ENCODE measurements around the gene LGI4.
A peak's percentile ranks its signal among the peaks of the same experiment; 100 is the strongest.
"Not testable (repeated sequence)": the region's sequence is repeated elsewhere in the genome, so short reads cannot be mapped to it uniquely, and the experiment has no call there.

LGI4 gene

DNA sequence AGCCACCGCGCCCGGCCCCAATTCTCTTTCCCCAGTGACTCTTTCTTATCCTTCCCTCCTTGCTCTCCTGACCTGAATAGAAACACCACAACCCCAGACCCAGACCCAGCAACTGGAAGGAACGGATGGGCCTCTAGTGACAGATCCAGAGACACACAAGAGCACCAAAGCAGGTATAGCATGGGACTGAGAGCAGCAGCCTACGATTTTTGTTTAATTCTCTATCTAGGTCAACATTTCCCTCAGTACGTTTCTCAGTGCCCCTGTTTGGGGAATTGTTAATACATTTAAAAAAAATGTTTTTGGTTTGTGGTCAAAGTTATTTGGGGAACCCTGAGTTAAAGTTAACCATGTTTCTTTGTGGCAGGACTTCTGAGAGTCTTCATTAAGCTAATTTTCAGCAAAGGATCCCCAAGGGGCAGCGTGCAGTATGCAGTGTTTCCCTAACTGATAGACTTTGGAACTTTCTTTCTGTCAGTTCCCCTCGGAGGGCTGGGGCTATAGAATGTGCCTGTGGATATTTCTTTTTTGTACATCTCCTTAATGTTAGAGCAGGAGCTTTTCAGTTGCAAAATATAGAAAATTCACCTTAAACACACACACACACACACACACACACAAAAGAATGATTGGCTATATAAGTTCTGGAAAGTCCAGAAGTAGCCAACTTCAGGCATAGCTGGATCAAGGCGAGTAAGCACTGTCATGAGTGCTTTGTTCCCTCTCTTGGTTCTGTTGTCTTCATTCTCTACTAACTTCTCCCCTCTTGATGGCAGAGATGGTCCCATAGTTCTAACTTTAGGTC lies 26.0 kb upstream of the LGI4 start:
- DNase-seq, result no peak

DNA sequence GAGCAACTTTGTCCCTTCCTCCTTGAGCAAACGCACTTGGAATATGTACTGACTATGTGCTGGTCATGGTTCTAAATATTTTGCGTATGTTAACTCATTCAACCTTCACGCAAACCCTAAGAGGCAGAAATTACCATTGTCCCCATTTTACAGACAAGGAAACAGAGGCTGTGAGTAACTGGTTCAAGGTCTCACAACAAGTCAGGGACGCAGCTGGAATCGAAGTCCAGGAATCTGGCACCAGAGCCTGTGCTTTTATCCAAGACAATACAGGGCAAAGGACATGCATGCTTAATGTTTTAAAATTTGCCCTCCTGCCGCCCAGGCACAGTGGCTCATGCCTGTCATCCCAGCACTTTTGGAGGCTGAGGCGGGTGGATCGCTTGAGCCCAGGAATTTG lies 24.7 kb upstream of the LGI4 start:
- no peak for DNase-seq

DNA sequence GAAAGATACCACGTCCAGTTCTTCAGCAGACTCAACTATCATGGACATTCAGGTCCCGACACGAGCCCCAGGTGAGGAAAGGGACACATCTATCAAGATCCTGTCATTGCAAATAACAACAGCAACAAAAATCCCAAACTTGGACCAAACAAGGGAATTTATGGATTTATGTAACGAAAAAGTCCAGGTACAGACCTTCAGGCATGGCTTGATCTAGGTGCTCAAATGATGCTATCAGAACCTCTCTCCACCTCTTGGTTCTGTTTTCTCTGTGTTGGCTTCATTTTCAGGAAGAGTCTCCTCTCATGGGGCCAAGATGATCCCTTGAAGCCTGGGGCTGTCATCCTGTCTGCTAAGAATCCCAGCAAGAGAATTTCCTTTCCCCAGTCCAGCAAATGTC lies 22.6 kb upstream of the LGI4 start:
- DNase-seq, result no peak

DNA sequence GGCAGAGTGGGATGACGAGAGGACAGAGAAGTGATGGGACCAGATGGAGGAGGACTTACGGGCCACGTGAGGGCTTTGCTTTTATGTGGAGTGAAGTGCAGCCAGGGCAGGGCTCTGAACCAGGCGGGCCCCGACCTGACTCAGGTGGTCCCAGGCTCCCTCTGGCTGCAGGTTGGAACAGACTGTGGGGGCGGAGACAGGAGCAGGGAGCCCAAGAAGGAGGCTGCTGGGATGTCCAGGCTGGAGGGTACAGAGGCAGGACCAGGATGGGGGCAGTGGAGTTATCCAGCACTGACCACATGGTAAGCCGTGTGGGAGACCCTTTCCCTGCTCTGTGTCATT lies 21.8 kb upstream of the LGI4 start:
- DNase-seq, result no peak

DNA sequence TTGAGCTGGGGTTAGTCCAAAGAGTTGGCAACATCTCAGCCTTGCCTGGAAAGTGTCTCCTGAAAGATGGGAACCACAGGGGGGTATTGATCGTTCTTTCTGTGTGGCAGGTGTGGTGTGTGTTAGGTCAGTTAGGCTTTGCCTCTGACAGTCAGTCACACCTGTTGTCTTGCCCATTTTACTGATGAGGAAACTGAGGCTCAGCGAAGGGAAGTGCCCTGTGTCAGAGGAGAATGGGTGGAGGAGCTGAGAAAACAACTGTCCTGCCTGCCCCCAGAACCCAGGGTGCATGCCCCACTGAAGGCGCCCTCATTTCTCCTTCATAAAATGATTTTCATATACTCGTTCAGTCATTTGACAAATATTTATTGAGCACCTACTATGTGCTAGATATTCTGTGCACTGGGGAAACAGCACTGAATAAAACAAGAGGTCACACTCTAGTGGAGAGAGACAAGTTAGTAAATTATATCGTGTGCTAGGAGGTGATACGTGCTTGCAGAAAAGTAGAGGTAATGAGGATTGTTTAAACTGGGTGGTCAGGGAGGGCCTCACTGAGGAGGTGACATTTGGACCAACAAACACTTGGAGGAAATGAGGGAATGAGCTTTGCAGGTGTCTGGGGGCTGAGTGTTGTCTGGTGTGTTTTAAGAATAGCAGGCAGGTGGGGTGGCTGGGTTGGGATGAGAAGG lies 21.3 kb upstream of the LGI4 start:
- DNase-seq, result no peak

DNA sequence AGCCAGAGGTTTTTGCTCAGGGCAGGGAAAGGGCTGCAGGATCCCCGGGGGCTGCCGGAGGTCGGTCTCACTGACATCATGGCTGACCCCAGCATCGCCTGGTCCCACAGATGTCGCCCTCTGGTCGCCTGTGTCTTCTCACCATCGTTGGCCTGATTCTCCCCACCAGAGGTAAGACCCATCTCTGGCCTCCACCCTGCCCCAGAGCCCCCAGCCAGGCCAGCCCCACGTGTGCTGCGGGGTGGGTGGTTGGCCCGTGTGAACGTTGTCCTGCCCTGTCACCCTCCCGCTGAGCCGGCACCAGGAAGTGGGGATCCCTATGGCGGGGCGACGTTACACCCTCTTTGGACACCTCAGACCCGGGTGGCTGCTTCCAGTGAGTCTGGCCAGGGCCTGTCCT lies 20.6 kb upstream of the LGI4 start:
- no peak for DNase-seq

DNA sequence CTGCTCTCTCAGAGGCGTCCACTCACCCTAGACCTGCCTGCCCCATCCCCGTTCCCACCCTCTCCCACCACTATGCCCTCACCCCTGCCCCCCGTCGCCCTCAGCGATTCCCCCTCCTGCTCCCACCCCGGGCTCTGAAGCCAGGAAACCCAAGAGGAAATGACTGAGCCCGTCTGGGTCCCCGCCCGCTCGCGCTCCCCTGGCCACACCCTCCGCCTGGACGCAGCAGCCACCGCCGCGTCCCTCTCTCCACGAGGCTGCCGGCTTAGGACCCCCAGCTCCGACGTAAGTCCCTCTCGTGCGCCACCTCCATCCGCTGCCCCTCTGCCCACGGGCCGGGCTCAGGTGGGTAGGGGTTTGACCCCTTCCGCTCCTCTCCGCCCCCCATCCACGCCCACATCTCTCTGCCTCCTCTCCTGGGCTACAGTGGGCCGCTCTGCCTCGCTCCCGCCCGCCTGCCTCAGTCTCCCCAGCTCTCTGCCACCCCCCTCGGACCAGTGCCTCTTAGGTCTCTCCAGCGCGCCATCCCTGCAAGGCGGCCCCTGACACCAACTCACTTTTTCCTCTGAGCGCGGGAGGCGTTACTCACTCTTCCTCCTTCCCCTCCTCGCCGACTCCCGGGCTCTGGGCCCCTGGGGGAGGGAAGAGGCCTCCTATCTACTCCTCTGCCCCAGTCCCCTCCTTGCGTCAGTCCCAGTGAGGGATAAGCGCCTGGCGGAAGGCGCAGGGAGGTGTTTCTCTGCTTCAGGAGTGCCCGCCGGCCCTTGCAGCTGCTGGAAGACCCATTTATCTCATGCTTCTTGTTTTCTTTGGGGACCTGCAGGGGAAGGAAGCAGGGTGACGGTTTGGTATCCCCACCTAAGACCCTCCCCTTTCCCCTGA lies 19.9 kb upstream of the LGI4 start, which contains the start of gene FXYD5:
FXYD5 (plus strand) TSS at position 211 of the 882 bp plus-strand sequence. CDS start 816 bp downstream, outside the sequence.
- DNase-seq, result no peak

DNA sequence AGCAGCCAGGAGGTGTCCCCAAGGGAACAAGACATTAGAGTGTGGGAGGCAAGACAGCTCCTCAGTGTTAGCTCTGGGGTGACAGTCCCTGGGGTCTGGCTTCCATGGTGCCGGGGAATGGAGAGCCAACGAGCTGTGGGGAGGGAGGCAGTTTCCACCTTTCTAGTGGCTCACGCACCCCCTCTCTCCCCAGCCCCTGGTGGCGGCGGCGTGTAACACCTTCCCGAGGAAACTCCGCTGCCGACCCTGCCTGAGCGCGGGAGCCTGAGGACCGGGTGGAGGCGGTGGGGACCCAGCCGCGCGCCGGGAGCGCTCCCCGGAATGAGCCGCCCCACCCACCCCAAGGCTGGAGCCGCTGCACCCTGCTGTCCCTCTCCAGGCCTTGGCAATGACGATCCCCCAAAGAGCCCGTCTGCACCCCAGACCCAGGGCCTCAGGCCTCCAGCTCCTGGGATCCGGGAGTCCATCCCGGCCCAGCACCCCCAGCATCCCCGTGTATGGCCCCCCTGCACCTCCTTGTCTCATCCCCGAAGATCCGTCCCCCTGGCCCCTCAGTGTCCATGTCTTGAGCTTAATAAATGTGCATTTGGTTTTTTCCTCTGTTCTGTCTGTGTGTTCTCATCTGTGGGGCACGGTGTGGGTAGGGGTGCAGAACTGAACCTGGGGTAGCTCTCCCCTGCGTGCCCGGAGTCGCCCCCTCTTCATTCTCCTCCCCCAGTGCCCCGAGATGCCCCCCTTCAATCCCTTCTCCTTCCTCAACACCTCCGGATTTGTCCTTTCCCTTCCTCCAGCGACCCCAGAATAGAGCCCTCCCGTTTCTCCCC lies 19.1 kb upstream of the LGI4 start:
- DNase-seq, result no peak

DNA sequence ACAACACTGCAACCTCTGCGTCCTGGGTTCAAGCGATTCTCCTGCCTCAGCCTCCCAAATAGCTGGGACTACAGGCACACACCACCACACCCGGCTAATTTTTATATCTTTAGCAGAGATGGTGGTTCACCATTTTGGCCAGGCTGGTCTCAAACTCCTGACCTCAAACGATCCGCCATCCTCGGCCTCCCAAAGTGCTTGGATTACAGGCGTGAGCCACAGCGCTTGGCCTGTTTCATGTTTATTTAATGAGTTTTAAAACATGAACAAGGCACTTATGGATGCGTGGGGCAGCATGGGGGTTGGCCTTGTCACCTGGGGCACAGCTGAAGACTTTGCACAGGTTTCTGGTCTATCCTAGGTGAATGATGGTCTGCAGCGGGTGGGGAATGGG lies 18.3 kb upstream of the LGI4 start:
- DNase-seq, result not testable (repeated sequence)

DNA sequence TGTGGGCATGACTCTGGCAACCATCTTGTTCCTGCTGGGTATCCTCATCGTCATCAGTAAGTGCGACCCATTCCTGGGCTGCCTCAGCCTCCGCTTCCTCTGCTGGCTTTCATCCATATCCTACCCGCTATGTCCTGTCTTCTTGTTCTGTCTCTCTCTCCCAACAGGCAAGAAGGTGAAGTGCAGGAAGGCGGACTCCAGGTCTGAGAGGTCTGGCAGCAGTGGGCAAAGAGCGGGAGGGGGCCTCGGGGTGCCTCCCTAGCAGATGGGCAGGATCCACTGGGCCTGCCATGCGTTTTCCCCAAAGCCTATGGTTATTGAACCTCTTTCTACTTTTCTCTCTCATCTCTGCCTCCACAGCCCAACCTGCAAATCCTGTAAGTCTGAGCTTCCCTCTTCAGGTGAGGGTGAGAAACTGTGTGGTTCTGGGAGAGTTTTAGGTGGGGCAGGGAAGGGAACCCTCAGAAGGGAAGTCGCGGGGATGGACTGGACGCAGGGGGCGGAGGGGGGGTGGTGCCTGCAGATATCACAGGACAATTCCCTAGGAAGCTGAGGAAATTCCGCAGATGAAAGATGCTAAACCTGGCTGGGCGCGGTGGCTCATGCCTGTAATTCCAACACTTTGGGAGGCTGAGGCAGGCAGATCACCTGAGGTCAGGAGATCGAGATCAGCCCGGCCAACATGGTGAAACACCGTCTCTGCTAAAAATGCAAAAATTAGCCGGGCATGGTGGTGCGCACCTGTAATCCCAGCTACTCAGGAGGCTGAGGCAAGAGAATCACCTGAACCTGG lies 16.6 kb upstream of the LGI4 start:
- no peak for DNase-seq

DNA sequence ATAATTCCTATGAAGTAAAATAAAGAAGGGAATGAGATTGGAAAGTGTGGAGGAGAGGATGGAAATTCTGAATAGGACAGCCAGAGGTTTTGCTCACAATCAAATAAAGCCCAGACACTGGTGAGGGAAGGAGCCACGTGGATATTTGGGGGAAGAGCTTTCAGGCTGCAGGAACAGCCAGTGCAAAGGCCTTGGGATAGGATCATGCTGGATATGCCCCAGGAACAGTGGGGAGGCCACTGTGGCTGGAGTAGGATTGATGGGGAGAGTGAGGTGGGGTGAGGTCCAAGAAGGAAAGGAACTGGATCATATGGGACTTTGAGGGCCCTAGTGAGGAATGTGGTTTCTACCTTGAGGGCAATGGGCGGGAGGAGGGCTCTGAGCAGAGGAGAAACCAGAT lies 15.6 kb upstream of the LGI4 start:
- DNase-seq, result no peak

DNA sequence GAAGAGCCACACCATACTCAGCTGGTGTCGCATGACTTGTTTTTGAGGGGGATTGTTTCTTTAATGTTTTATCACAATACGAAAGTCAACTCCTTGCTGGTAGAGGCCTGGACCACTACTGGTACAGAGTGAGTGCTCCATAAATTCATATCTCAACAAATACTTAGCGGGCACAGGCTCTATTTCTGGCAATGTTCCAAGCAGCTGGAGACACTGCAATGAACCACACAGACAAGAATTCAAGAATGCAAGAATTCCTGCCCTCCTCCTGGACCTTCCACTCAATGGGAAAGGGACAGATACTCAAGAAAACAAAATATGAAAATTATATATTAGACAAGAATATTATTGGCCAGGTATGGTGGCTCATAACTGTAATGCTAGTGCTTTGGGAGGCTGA lies 14.6 kb upstream of the LGI4 start:
- DNase-seq, result no peak

DNA sequence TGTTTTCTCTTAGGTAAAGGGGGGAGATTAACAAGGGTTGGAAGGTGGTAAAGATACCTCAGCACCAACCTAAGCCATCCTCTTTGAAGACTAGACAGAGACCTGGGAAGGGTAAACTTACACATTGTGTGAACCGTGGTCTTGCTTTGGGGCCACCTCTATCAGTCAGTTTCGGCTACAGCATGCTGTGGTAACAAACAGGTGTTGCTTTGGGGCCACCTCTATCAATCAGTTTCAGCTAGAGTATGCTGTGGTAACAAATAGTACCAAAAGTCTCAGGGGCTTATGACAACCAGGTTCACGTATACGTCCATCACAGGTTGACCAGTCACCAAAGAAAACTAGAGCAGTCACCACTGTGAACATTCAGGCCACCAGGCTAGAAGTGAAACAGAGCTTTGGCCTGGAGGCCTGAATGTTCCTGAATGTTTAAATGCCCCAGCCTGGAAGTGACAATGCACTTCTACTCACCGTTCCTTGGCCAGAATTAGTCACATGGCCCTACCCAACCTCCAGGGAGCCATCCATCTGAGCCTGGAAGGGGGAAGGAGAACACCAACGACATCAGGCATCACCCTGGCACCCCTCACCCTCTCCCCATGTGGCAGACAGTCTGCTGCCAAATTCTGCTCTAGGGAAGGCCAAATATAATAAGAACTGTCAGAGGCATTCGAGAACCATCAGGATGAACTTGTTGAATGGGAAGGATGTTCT lies 12.0 kb upstream of the LGI4 start:
- no peak for DNase-seq

DNA sequence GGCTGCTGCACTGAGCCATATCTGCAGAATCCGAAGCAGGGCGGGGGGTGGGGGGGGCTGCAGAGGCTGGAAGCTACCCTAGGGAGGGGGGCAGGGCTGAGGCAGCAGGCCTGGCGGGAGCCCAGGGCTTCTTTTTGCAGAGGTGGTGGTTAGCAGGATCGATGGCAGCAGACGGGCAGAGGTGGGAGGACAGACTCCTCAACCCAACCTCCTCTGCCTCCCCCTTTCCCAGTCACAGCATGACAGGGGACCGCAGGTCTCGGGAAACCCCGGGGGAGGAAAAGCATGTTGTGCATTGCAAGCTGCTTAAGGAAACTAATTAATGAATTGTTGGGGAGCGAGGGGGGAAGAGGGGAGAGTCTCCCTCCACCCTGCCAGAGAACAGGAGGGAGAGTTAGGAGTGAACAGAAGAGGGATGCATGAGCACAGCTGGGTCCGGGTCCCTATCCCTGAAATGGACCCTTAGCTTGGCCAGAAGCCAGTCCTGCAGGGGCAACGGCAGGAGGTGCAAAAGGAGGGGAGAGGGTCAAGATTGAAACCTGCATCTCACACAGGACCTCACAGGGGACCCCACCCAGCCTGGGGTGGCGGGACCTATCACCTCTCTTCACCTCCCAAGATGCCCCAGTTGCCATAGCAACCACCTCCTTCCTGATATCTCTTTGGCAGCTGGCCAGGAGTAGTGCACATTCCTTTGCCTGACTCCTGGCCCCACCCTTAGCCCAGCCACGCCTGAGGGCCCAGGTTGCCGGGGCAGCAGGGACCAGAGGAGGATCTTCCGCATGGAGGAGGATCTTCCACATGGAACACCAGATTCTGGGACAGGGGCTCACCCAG lies 10.0 kb upstream of the LGI4 start:
- DNase-seq, result no peak

DNA sequence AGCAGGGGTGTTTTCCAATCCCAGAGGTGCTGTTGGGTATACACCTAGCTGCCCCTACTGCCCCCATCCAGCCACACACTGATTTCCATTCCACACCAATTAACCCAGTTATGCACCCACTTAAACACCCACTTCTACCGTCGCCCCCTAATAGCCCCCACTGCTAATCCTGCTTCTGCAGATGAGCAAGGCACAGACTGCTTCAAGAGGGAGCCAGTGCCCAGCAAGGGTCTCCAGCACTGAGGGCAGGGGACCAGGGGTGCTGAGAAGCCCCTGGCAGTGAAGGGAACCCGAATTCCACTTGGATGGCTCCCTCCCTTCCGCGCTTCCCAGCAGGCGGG lies 9.4 kb upstream of the LGI4 start:
- no peak for DNase-seq

DNA sequence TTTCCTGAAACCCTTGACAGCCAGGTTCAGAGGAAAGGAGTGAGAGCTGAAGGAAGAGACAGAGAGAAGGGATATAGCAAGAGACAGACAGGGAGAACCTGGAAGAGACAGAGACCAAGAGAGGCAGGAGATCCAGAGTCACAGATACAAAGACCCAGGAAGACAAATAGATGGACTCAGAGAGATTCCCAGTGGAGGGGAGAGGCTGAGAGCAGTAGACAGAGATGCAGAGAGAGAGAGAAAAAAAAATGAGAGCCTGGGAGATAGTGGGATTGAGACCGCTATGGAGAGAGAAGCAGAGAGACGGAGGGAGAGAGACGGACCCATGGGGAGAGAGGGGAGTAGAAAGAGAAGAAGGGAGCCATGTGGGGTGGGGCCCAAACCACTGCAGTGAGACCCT lies 9.0 kb upstream of the LGI4 start:
- no peak for DNase-seq

DNA sequence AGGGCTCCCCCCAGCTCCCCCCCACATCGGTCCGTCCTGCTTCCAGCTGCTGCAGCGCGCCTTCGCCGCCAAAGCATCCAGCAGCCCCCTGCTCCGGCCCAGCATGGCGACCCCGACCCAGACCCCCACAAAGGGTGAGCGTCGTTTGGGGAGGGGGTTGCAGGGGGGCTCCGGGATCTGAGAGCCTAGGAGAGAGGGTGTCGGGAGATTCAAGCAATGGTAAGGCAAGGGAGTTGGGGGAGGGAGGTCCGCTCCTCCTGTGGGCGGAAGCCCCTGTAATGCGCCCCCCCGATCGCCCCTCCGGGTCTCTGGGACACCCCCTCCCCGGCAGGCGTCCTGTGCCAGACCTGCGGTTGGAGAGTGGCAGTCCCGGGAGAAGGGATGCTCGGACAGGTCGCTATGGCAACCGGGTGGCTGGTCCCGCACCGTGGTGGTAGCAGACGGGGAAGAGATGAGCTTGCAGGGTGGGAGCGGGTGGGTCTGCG lies 8.4 kb upstream of the LGI4 start, which contains the start of gene FXYD7:
FXYD7 (plus strand) TSS at position 25 of the 485 bp plus-strand sequence; CDS start at position 104, 79 bp downstream.
- peak in 1 of 2 donors; percentile 22 for DNase-seq

DNA sequence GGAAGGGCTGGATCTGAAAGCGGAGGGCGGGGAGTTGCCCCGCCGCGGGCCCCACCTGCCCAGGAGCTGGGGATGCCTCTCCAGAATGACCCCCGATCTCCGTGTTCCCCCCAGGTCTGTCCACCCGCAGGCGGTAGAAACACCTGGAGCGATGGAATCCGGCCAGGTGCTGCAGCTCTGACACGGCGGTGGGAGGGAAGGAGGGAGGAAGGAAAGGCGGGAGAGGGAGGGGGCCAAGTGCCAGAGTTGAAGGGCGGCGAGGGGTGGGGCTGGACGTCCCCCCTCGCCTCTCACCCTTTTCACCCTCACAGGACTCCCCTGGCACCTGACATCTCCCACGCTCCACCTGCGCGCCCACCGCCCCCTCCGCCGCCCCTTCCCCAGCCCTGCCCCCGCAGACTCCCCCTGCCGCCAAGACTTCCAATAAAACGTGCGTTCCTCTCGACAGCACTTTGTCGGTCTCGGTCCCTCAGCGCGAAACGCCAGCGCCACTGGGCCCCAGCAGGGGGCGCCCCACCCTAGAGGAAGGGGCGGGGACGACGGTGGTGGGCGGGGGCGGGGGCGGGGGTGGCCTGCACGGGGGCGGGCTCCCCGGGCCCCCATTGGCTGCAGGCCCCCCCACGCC lies 7.9 kb upstream of the LGI4 start:
- peak in 1 of 2 donors; percentile 52 for DNase-seq

DNA sequence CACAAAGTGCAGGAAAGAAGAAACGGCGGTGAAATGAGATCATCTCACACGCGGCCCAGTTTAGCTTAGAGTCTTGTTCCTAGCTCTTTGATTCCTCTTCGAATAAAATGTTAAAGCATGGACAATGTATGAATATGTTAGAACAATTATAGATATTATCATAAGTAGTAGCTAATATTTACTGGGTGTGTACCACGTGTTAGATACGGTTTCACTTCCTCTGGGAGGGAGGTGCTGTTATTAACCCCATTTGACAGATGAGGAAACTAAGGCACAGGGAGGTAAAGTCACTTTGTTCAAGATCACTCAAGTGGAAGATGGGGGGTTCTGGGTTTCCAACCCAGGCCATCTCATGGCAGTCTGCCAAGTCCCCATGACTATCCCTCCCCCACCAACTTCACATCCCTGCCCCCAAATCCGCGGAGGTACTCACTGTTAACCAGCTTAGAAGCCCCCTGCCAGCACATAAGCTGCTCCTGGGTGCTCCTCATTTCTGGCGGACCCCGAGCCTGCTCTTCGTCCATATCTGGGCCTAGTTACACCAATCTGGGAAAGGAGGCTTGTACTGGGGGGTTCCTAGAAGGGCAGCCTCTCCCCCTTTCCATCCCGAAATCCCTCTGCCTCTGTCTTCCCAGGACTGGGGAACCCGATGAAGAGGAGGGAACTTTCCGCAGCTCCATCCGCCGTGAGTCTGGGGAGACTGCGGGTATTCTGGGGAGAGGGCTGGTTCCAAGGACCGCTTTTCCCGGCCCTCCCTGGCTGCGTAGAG lies 7.2 kb upstream of the LGI4 start:
- DNase-seq, result no peak
